K562 (cell line): ENCODE measurements around the gene KIF26B. TPM values are rescaled to one million over a fixed set of nuclear protein-coding genes. Genes with fewer than 3 reads are reported as not detected.

Source experiments
- ATAC-seq: fragments of 200-7000 bp; cut with Tn5 transposase; 3 replicates; pipeline ENCODE4 v1.9.1; 2020; ENCODE audit warnings: moderate library complexity
- BruUV-seq: library from RNA; stranded (reverse); fragments of 400-500 nt; replicated peaks from 2 replicates; lab custom pipeline; 2021; lab: Mats Ljungman, UMichigan
- CTCF ChIA-PET: fragments of 300-600 bp; formaldehyde crosslinking; extraction: SDS; loops from one replicate; lab custom pipeline; 2021; ENCODE audit warnings: low intra/inter-chr PET ratio; lab: Yijun Ruan, JAX
- POLR2A ChIA-PET: fragments of 300-600, 350-650 bp; sonication (Branson Sonifier 250); formaldehyde crosslinking; extraction: SDS; loops from one replicate; lab custom pipeline; 2021; ENCODE audit warnings: antibody characterized with exemption, inconsistent platforms; lab: Yijun Ruan, JAX
- DNase-seq, 4 experiments: peaks; one replicate each; pipeline versions ENCODE4 v3.0.0 to v3.0.0-alpha.2; 2011 to 2018; ENCODE audit warnings: low spot score in 3 of 4, mixed read lengths in 3 of 4; ENCODE audit errors: extremely low read depth in 1 of 4
- FAIRE-seq: peaks from 2 replicates; lab custom pipeline; 2011; peaks lifted over from hg19 to GRCh38; lab: Jason Lieb, UNC
- H2AFZ ChIP-seq: 2 replicates; pipeline ENCODE4 v1.6.0; 2011; ENCODE audit warnings: low read depth, low read length, control low read depth, inconsistent platforms
- H3K27ac ChIP-seq: fragments of 200-600 bp; 3 replicates; pipeline ENCODE4 v1.8.0; 2011; ENCODE audit warnings: low read depth, mild to moderate bottlenecking, control low read depth, inconsistent platforms, low read length, moderate library complexity, mixed read lengths; ENCODE audit errors: extremely low read depth
- H3K27me3 ChIP-seq, 2 experiments: fragments of 300-600 bp in 1 of 2; 2 replicates in 1 of 2; 3 replicates in 1 of 2; pipeline versions ENCODE4 v1.6.0 to v1.8.0; 2011; ENCODE audit warnings: inconsistent platforms in 2 of 2, low read length in 2 of 2, mild to moderate bottlenecking in 1 of 2, mixed read lengths in 1 of 2, moderate library complexity in 1 of 2; ENCODE audit not compliant: control insufficient read depth in 2 of 2, insufficient read depth in 2 of 2
- H3K36me3 ChIP-seq: fragments of 300-600 bp; 3 replicates; pipeline ENCODE4 v1.8.0; 2011; ENCODE audit warnings: mild to moderate bottlenecking, low read length, inconsistent platforms; ENCODE audit not compliant: control insufficient read depth, insufficient read depth
- H3K4me1 ChIP-seq, 2 experiments: fragments of 200-600 bp in 1 of 2; replicated peaks in 1 of 2; 2 replicates in 1 of 2; 3 replicates in 1 of 2; pipeline versions ENCODE4 v1.5.1 to v1.8.0; 2011; ENCODE audit warnings: inconsistent platforms in 2 of 2, low read length in 2 of 2, mild to moderate bottlenecking in 1 of 2, mixed read lengths in 1 of 2, moderate library complexity in 1 of 2; ENCODE audit not compliant: control insufficient read depth in 2 of 2, insufficient read depth in 2 of 2
- H3K4me2 ChIP-seq: 2 replicates; pipeline ENCODE4 v1.6.1; 2011; ENCODE audit warnings: low read length, control low read depth, inconsistent platforms, mixed read lengths; ENCODE audit not compliant: insufficient read depth
- H3K4me3 ChIP-seq: fragments of 200-600 bp; sonication (generic), shearing (Covaris generic); 2 replicates; pipeline ENCODE4 v1.5.1; 2016; ENCODE audit warnings: control low read depth, inconsistent platforms
- H3K79me2 ChIP-seq: fragments of 200-600 bp; 3 replicates; pipeline ENCODE4 v1.8.0; 2011; ENCODE audit warnings: low read length, inconsistent platforms; ENCODE audit not compliant: control insufficient read depth, insufficient read depth
- H3K9ac ChIP-seq, 2 experiments: 2 replicates each; pipeline versions ENCODE4 v1.6.0 to v1.6.1; 2011; ENCODE audit warnings: low read depth in 2 of 2, low read length in 2 of 2, control low read depth in 1 of 2, inconsistent platforms in 1 of 2, mild to moderate bottlenecking in 1 of 2, mixed read lengths in 1 of 2; ENCODE audit not compliant: insufficient read depth in 1 of 2
- H3K9me1 ChIP-seq: one replicate; pipeline ENCODE4 v1.6.0; 2011; ENCODE audit warnings: inconsistent platforms, mild to moderate bottlenecking, low read length, moderate library complexity; ENCODE audit not compliant: control insufficient read depth, insufficient read depth
- H3K9me3 ChIP-seq: replicated peaks from 2 replicates; pipeline ENCODE4 v1.5.1; 2011; ENCODE audit warnings: low read depth, low read length, inconsistent platforms; ENCODE audit not compliant: control insufficient read depth, insufficient read depth
- H4K20me1 ChIP-seq: replicated peaks from 2 replicates; pipeline ENCODE4 v1.6.1; 2011; ENCODE audit warnings: low read length, inconsistent platforms, mixed read lengths; ENCODE audit not compliant: control insufficient read depth, insufficient read depth
- BRD9 ChIP-seq: fragments of 450-650 bp; IDR thresholded peaks from 2 replicates; pipeline ENCODE4 v1.6.1; 2018; ENCODE audit warnings: low read depth; ENCODE audit not compliant: partially characterized antibody
- FUS ChIP-seq: fragments of 200-400 bp; formaldehyde crosslinking; optimal IDR thresholded peaks from 2 replicates; pipeline ENCODE3; 2017; ENCODE audit warnings: low read depth, low read length
- KDM1A ChIP-seq, 2 experiments: fragments of 450-650 bp; IDR thresholded peaks; 2 replicates each; pipeline ENCODE4 v1.6.1; 2016; ENCODE audit warnings: mild to moderate bottlenecking in 2 of 2
- MYNN ChIP-seq, 2 experiments: sonication (generic); formaldehyde crosslinking in 1 of 2; IDR thresholded peaks; 2 replicates each; pipeline versions ENCODE4 v1.5.0 to v1.6.1; 2016 to 2020; ENCODE audit warnings: antibody characterized with exemption in 1 of 2, missing genetic modification reagents in 1 of 2
- NR0B1 ChIP-seq: fragments of 450-650 bp; IDR thresholded peaks from one replicate; pipeline ENCODE4 v1.6.1; 2018; ENCODE audit warnings: mild to moderate bottlenecking, moderate library complexity; ENCODE audit not compliant: partially characterized antibody
- PRPF4 ChIP-seq: fragments of 200-400 bp; formaldehyde crosslinking; IDR thresholded peaks from one replicate; pipeline ENCODE4 v1.6.1; 2017; ENCODE audit warnings: low read length, low read depth, mild to moderate bottlenecking; ENCODE audit not compliant: insufficient read depth, poor library complexity, severe bottlenecking
- SMC3 ChIP-seq: conservative IDR thresholded peaks from 2 replicates; pipeline ENCODE4 v1.6.1; 2011; ENCODE audit warnings: low read depth, low read length, improper control_type of control experiment; ENCODE audit not compliant: insufficient read depth
- ZNF146 ChIP-seq: IDR thresholded peaks from one replicate; pipeline ENCODE4 v1.6.1; 2018; ENCODE audit warnings: missing compliant biosample characterization; ENCODE audit not compliant: unreplicated experiment
- ZNF561 ChIP-seq: fragments of 450-650 bp; formaldehyde crosslinking; conservative IDR thresholded peaks from 2 replicates; pipeline ENCODE4 v1.4.0; 2020; ENCODE audit warnings: mild to moderate bottlenecking, moderate library complexity
- WGBS: fragments of 100-300 bp; shearing (Covaris generic); methylation state at CpG from one replicate; pipeline ENCODE4 v1.1.6; 2016; ENCODE audit warnings: low coverage, mixed read lengths; ENCODE audit not compliant: insufficient coverage; ENCODE audit errors: missing lambda C conversion rate; 5-methylcytosine and 5-hydroxymethylcytosine counted together
- in situ Hi-C: fragments of 300-500 bp; cut with MboI; formaldehyde crosslinking; loops from 4 replicates; pipeline ENCODE4 v1.15.0; 2018; ENCODE audit warnings: inconsistent platforms, mixed read lengths
- intact Hi-C: fragments of 100-400 bp; cut with micrococcal nuclease; formaldehyde crosslinking; loops from 2 replicates; pipeline ENCODE4 v1.14.2; 2022
- polyA plus RNA-seq, 8 experiments: library from polyadenylated mRNA; depleted of rRNA in 4 of 8; stranded (reverse) in 5 of 8; unstranded in 3 of 8; fragments of >200 nt; fragmentation: Nextera tagmentation in 2 of 8; fragmentation: Illumina TruSeq in 1 of 8; extraction: Ambion mirVana in 2 of 8; extraction: Trizol in 1 of 8; gene quantifications; 2 replicates each; pipeline versions ENCODE4 v1.2.1 to v1.2.3, GENCODE V29; 2011 to 2014; ENCODE audit warnings: inconsistent platforms in 1 of 8, missing spikeins in 1 of 8
- total RNA-seq, 7 experiments: library from RNA; depleted of rRNA in 6 of 7; stranded (reverse); fragments of >200 nt in 6 of 7; fragmentation: Illumina TruSeq in 2 of 7; extraction: Trizol in 2 of 7; gene quantifications; 2 replicates each; pipeline versions ENCODE4 v1.2.1 to v1.2.3, GENCODE V29; 2011 to 2021; ENCODE audit warnings: low replicate concordance in 1 of 7

The KIF26B gene
- total and polyA plus RNA-seq, 9 of the 15 experiments (the other 6 are each of a cell fraction or from before 2014, with no cell fraction given), result 0.02 to 0.08 (median 0.03) TPM; not detected in 6

DNA sequence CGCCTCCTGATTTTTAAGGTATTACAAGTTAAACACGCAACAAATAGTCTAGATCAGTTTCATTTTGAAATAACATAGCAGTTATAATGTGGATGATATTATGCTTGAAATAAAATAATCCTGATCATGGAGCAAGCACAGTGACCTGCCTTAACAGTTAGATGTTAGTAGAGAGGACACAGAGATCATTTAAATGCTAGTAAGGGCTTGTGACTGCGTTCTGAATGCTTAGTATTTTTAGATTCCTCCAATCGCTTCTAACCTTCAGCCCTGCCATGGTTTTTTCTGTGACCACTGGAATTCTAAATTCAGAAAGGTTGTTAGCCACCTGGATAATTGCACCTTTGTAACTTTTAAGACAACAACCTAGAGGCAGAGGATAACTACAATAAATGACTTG lies 46.4 kb downstream of the KIF26B start:
- H3K27ac ChIP-seq, result no peak overlapping the region
- H3K36me3 ChIP-seq, result no peaks in the 10 kb centered on the region
- 0 out of 2 replicates have a peak, but pooled peaks cover under 1% of the 10 kb centered on the region for H3K9me3 ChIP-seq
- intact Hi-C loops (no loop called here), in situ Hi-C loops (no loop called here)
- no peak for FAIRE-seq
- DNase-seq, result no peak
- no peak for ATAC-seq
- ChIA-PET POLR2A (interaction anchor here (0.5 to 0.7 kb wide), 2 partner anchors 10 to 346 kb away, joined by 3 to 5 read pairs; no protein-coding TSS in a partner anchor), CTCF (no interaction called here)
- no peak overlapping the region for H2AFZ ChIP-seq
- H3K4me2 ChIP-seq, result no peak overlapping the region
- H3K4me1 ChIP-seq, result no peaks in the 10 kb centered on the region
- H3K9me1 ChIP-seq, result no peaks in the 10 kb centered on the region
- 0% methylated on average over 4 of the region's 4 CpGs for WGBS
- TF ChIP-seq NR0B1 (no peak), PRPF4 (no peak), ZNF561 (CRISPR knock-in tag) (no peak), KDM1A (IDR thresholded peaks at IDR 0.05) (no peak), ZNF146 (CRISPR knock-in tag) (no peak), MYNN (IDR thresholded peaks at IDR 0.05) (no peak), MYNN (CRISPR knock-in tag; IDR thresholded peaks at IDR 0.05) (no peak), BRD9 (no peak), FUS (no peak), SMC3 (no peak)
- H3K4me3 ChIP-seq, result no peak overlapping the region
- 0 out of 2 replicates have a peak, but pooled peaks cover 3% of the 10 kb centered on the region for H4K20me1 ChIP-seq
- H3K9ac ChIP-seq, result no peak overlapping the region
- H3K79me2 ChIP-seq, result no peaks in the 10 kb centered on the region
- no TSS peak for BruUV-seq
- peaks cover 20 to 23% of the 10 kb centered on the region in 2 experiments; a peak in 4 of 5 replicates for H3K27me3 ChIP-seq
